ENCODE data around the gene PDE4B.

PDE4B gene

DNA sequence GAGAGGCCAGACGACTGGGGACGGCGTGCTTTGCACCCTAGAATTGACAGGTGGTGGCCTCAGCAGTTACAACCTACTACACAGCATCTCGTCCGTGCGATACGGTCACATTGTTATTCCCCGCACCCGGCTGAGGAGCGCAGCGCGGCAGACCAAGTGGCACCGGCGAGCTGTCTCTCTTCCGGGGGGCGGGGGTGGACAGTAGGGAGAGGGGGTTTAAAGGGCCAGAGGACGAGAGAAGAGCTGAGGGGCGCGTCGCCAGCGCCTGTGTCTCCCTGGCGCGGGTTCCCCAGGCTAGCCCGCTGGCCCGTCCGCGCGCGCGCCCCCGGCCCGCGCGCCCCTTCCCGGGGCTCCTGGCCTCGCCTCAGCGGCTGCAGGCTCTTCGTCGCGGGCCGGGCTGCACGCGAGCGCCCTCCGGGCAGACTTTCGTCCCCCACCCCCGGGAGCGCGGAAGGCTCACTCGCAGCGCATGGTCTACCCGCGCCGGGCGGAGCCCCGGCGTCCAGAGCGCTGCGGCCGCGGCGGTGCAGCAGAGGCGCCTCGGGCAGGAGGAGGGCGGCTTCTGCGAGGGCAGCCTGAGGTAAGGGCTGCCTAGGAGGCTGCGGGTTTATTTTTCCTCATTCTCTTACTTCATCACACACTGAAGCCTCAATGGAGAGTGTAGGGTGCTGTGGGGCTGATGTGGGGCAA is at the start of gene PDE4B:
Gene PDE4B (plus strand): TSS at position 227 of the 690 bp plus-strand sequence.
- H3K4me3 ChIP-seq (ENCODE audit: low read length) = peak within 1 kb of the TSS; percentile 67
- peak; percentile 36 for DNase-seq (ENCODE audit: low read depth)

DNA sequence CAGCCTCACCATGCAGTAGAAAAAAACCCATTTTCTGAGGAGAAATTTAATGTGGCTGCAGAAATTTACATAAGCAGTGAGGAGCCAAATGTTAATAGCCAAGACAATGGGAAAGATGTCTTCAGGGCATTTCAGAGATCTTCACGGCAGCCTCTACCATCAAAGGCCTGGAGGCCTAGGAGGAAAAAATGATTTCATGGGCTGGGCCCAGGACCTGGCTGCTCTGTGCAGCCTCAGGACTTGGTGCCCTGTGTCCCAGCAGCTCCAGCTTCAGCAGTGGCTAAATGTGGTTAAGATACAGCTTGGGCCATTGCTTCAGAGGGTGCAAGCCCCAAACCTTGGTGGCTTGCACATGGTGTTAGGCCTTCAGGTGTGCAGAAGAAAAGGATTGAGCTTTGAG is 48.0 kb upstream of the PDE4B start:
- DNase-seq (ENCODE audit: low read depth) = no peak
- TF ChIP-seq, protein P1, sequence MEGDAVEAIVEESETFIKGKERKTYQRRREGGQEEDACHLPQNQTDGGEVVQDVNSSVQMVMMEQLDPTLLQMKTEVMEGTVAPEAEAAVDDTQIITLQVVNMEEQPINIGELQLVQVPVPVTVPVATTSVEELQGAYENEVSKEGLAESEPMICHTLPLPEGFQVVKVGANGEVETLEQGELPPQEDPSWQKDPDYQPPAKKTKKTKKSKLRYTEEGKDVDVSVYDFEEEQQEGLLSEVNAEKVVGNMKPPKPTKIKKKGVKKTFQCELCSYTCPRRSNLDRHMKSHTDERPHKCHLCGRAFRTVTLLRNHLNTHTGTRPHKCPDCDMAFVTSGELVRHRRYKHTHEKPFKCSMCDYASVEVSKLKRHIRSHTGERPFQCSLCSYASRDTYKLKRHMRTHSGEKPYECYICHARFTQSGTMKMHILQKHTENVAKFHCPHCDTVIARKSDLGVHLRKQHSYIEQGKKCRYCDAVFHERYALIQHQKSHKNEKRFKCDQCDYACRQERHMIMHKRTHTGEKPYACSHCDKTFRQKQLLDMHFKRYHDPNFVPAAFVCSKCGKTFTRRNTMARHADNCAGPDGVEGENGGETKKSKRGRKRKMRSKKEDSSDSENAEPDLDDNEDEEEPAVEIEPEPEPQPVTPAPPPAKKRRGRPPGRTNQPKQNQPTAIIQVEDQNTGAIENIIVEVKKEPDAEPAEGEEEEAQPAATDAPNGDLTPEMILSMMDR (conservative IDR thresholded peaks at IDR 0.05; ENCODE audit: low read length) = no peak
- no peak overlapping the region for H3K4me3 ChIP-seq (ENCODE audit: low read length)

More for the DNA sequence above, at the start of gene PDE4B:
- TF ChIP-seq, protein P1 (conservative IDR thresholded peaks at IDR 0.05; ENCODE audit: low read length) = no peak

DNA sequence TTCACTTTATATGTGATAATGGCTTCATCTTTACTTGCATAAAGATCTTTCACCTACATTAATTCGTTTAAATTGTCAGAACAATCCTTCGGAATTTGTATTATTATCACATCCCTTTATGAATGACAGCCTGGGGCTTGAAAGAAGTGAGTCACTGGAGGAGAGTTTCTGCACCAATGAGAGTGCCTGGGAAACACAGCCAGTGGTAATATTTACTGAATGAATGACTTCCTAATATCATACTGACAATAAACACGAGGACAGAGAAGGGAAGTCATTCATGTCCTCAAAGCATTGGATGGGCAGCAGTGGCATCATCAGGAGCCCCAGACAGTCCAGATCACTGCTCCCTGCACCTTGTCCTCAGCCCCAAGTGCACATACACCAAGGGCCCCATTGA is 40.7 kb upstream of the PDE4B start:
- no peak for DNase-seq (ENCODE audit: low read depth)
- no peak overlapping the region for H3K4me3 ChIP-seq (ENCODE audit: low read length)
- TF ChIP-seq, protein P1 (conservative IDR thresholded peaks at IDR 0.05; ENCODE audit: low read length) = no peak

DNA sequence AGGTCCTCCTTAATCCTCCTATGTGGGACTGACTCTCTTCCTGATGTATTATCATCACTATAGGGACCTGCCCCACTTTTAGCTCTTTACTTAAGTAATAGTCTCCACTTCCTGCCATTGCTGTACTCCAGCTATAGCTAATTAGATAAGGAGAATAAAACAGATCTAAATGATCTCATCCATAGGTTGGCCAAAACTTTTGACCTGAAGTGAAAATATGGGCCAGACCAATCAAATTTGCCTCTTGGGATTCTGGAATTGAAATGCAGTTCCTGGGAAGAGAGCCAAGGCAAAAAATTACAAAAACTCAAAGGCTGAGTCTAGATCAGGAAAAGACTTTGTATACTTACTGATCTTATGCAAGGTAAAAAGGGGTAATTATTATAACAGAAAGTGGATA is 36.1 kb upstream of the PDE4B start:
- DNase-seq (ENCODE audit: low read depth) = peak; percentile 8
- H3K4me3 ChIP-seq (ENCODE audit: low read length) = no peak overlapping the region
- TF ChIP-seq, protein P1 (conservative IDR thresholded peaks at IDR 0.05; ENCODE audit: low read length) = no peak

DNA sequence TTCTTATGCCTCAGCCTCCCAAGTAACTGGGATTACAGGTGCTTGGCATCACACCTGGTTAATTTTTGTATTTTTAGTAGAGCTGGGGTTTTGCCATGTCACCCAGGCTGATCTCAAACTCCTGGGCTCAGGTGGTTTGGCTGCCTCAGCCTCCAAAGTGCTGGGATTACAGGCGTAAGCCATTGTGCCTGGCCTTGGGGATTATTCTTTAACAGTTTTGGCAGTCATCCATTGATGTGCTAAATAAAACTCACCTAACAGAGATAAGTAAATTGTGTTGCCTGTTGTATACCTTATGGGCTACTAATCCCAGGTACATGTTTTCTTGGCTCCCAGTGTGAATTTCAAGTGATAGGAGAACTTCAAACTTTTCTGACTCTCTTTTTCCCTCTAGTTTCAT is 35.2 kb upstream of the PDE4B start:
- TF ChIP-seq, protein P1 (conservative IDR thresholded peaks at IDR 0.05; ENCODE audit: low read length) = no peak

DNA sequence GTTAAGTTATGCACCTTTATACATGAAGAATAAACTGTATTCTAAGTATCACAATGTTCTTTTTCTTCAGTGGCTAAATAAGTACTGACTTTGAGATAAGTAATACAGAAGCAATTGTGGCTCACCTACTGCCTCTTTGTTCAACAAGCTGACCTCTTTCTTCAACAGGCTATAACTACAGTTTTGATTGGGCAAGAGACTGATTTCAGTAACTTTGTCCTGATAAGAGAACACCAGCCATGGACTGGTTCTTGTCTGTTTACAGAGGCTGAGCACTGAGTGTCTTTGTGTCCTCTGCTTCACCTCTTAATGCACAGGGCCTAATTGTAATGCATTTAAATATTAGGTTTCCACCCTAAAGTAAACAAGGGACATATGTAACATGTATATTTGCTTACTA is 34.6 kb upstream of the PDE4B start:
- no peak for DNase-seq (ENCODE audit: low read depth)
- H3K4me3 ChIP-seq (ENCODE audit: low read length) = no peak overlapping the region
- TF ChIP-seq, protein P1 (conservative IDR thresholded peaks at IDR 0.05; ENCODE audit: low read length) = no peak

More for the DNA sequence above, 35.2 kb upstream of the PDE4B start:
- no peak for DNase-seq (ENCODE audit: low read depth)
- no peak overlapping the region for H3K4me3 ChIP-seq (ENCODE audit: low read length)

DNA sequence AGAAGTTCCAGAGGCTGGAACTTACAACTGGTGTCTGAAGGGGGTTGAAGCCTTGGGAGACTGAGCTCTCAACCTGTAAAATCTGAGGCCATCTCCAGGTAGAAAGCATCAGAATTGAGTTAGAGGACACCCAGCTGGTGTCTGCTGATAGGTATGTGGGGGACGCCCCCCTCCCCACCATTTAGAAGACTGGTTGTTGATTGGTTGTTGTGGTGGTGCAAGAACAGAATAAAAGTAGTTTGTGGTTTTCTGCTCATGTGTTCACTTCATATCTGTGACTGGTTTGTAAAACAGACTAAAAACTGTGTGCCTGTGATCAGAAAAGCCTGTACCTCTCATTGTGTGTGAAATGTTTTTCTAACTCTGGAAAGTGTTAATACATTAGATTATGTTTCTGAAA is 33.2 kb upstream of the PDE4B start:
- H3K4me3 ChIP-seq (ENCODE audit: low read length) = no peak overlapping the region
- TF ChIP-seq, protein P1 (conservative IDR thresholded peaks at IDR 0.05; ENCODE audit: low read length) = no peak
- DNase-seq (ENCODE audit: low read depth) = no peak
